Upper lobe of left lung (tissue), 4 donors: ENCODE data around the gene CDC42BPG.

ENCODE experiments used
- CTCF ChIP-seq, 6 experiments: fragments of 450-650 bp in 4 of 6; fragments of 200-600 bp in 2 of 6; sonication (generic) in 2 of 6; IDR thresholded peaks; one replicate each; pipeline ENCODE4 v1.5.1; 2016 to 2019; ENCODE audit warnings: antibody characterized with exemption in 6 of 6
- POLR2A ChIP-seq, 4 donors: fragments of 450-650 bp; IDR thresholded peaks; one replicate each; pipeline ENCODE4 v1.5.1; 2016 to 2017; ENCODE audit warnings: antibody characterized with exemption in 4 of 4, mild to moderate bottlenecking in 2 of 4

GRCh38 chr11:64833198-64833502 is 11.3 kb downstream of the CDC42BPG start:
- TF ChIP-seq CTCF (IDR thresholded peaks at IDR 0.05), result no peak
- TF ChIP-seq POLR2A (IDR thresholded peaks at IDR 0.05), result no peak
